ENCODE results near the gene NECTIN4. TPM values are rescaled to one million over a fixed set of nuclear protein-coding genes. Genes with fewer than 3 reads are reported as not detected.

NECTIN4 gene
- total RNA-seq, 2 donors from 2014 or later: 4.6 to 7.8 TPM

- peak overlapping the region; percentile 96 for H3K27ac ChIP-seq
- H3K36me3 ChIP-seq: peaks cover under 1% of the 10 kb centered on the region
- H3K9me3 ChIP-seq: no peaks in the 10 kb centered on the region
- H3K4me3 ChIP-seq: peak overlapping the region; percentile 83
- intact Hi-C loops (cut with DNase I): loop anchor here (10.0 kb wide), 1 partner anchor 50 kb away; no protein-coding TSS in a partner anchor
- no peaks in the 10 kb centered on the region for H3K27me3 ChIP-seq
- DNase-seq: peak; percentile 81
- peak overlapping the region; percentile 92 to 97 for H3K9ac ChIP-seq (ENCODE audit: low read depth in 2 of 2, low read length in 2 of 2)
- H3K4me1 ChIP-seq: no peaks in the 10 kb centered on the region
- TF ChIP-seq CTCF (IDR thresholded peaks at IDR 0.05): no peak
Measured at GRCh38 chr1:161044908-161045735, 44.2 kb downstream of the NECTIN4 start.

- no peaks in the 10 kb centered on the region for H3K27me3 ChIP-seq
- H3K9me3 ChIP-seq: no peaks in the 10 kb centered on the region
- H3K4me3 ChIP-seq: peak overlapping the region; percentile 83
- peak overlapping the region; percentile 92 to 97 for H3K9ac ChIP-seq (ENCODE audit: low read depth in 2 of 2, low read length in 2 of 2)
- H3K27ac ChIP-seq: peak overlapping the region; percentile 96
- peaks cover 7% of the 10 kb centered on the region for H3K36me3 ChIP-seq
- no peak for TF ChIP-seq CTCF (IDR thresholded peaks at IDR 0.05)
- H3K4me1 ChIP-seq: peaks cover 6% of the 10 kb centered on the region
- no peak for DNase-seq
- intact Hi-C loops (cut with DNase I): loop anchor here (10.0 kb wide), 1 partner anchor 50 kb away; no protein-coding TSS in a partner anchor
Measured at GRCh38 chr1:161044535-161044907, 44.8 kb downstream of the NECTIN4 start.

- peaks cover 10% of the 10 kb centered on the region for H3K36me3 ChIP-seq
- peak overlapping the region in 1 of 2 donors; percentile 58 for H3K9ac ChIP-seq (ENCODE audit: low read depth in 2 of 2, low read length in 2 of 2)
- H3K4me3 ChIP-seq: no peak overlapping the region
- no peak for DNase-seq
- TF ChIP-seq CTCF (IDR thresholded peaks at IDR 0.05): no peak
- no peaks in the 10 kb centered on the region for H3K9me3 ChIP-seq
- H3K4me1 ChIP-seq: peaks cover 16% of the 10 kb centered on the region
- intact Hi-C loops (cut with DNase I): no loop called here
- H3K27me3 ChIP-seq: no peaks in the 10 kb centered on the region
- peak overlapping the region; percentile 86 for H3K27ac ChIP-seq
Measured at GRCh38 chr1:161039546-161039945, 49.8 kb downstream of the NECTIN4 start.

- no peaks in the 10 kb centered on the region for H3K27me3 ChIP-seq
- H3K9ac ChIP-seq (ENCODE audit: low read depth in 2 of 2, low read length in 2 of 2): peak overlapping the region; percentile 75 to 84
- peaks cover 16% of the 10 kb centered on the region for H3K4me1 ChIP-seq
- H3K4me3 ChIP-seq: peak overlapping the region; percentile 62
- intact Hi-C loops (cut with DNase I): no loop called here
- no peaks in the 10 kb centered on the region for H3K9me3 ChIP-seq
- peaks cover 10% of the 10 kb centered on the region for H3K36me3 ChIP-seq
- DNase-seq: no peak
- peak overlapping the region; percentile 86 for H3K27ac ChIP-seq
- TF ChIP-seq CTCF (IDR thresholded peaks at IDR 0.05): no peak
Measured at GRCh38 chr1:161039154-161039545, 50.2 kb downstream of the NECTIN4 start.

- Histone ChIP-seq H3K4me1 (peaks cover 16% of the 10 kb centered on the region), H3K4me3 (peak within 1 kb of the TSS; percentile 62), H3K27ac (peak within 1 kb of the TSS; percentile 86), H3K27me3 (no peaks in the 10 kb centered on the region), H3K9ac (ENCODE audit: low read depth in 2 of 2, low read length in 2 of 2) (peak within 1 kb of the TSS; percentile 75 to 84), H3K9me3 (no peaks in the 10 kb centered on the region), H3K36me3 (peaks cover 10% of the 10 kb centered on the region)
- TF ChIP-seq CTCF (IDR thresholded peaks at IDR 0.05): no peak
- intact Hi-C loops (cut with DNase I): no loop called here
- peak; percentile 92 for DNase-seq
Measured at GRCh38 chr1:161038523-161039153, 50.7 kb downstream of the NECTIN4 start, which contains the start of gene TSTD1. Gene TSTD1 (minus strand): TSS chr1:161038964. CDS start chr1:161038889, 75 bp downstream.
